Peyer's patch (tissue), 4 donors: ENCODE measurements around the gene POR.

ENCODE experiments used
- CTCF ChIP-seq, 6 experiments: fragments of 450-650 bp in 4 of 6; fragments of 200-600 bp in 2 of 6; sonication (generic) in 1 of 6; IDR thresholded peaks; one replicate each; pipeline ENCODE4 v1.5.1; 2017 to 2019; ENCODE audit warnings: antibody characterized with exemption in 6 of 6, mild to moderate bottlenecking in 3 of 6, moderate library complexity in 1 of 6
- POLR2A ChIP-seq, 2 donors: fragments of 450-650 bp; IDR thresholded peaks; one replicate each; pipeline ENCODE4 v1.5.1; 2017; ENCODE audit warnings: antibody characterized with exemption in 2 of 2, mild to moderate bottlenecking in 2 of 2, moderate library complexity in 2 of 2

DNA sequence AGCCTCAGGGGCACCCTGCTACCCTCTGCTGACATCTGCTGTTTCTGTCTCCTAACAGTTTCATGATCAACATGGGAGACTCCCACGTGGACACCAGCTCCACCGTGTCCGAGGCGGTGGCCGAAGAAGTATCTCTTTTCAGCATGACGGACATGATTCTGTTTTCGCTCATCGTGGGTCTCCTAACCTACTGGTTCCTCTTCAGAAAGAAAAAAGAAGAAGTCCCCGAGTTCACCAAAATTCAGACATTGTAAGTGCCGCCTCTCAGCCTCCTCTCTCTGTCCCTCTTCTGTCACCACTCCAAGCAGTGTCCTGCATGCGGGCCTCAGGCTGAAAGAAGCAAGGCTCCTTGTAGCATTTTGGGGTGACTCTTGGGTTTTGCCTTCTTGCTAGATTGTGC, 39.0 kb downstream of the POR start:
- no peak for TF ChIP-seq CTCF (IDR thresholded peaks at IDR 0.05)
- TF ChIP-seq POLR2A (IDR thresholded peaks at IDR 0.05) = no peak
